ENCODE measurements around the gene MAML3. TPM values are rescaled to one million over a fixed set of nuclear protein-coding genes. Genes with fewer than 3 reads are reported as not detected.

MAML3 gene
- total RNA-seq, 6 donors from 2014 or later: 9.6 to 31.4 (median 14.5) TPM

- 98 to 100% methylated on average over 3 of the region's 3 CpGs for WGBS, 2 donors
- no peak for TF ChIP-seq EP300 (IDR thresholded peaks at IDR 0.05)
- no peak for TF ChIP-seq POLR2AphosphoS5 (IDR thresholded peaks at IDR 0.05)
- TF ChIP-seq CTCF (IDR thresholded peaks at IDR 0.05): no peak
- TF ChIP-seq POLR2A (IDR thresholded peaks at IDR 0.05): no peak
- no peak for DNase-seq
- H3K4me3 ChIP-seq: no peak overlapping the region
- peak overlapping the region in 3 of 4 donors; percentile 20 to 37 (median 36) for H3K27ac ChIP-seq
- H3K36me3 ChIP-seq: no peaks in the 10 kb centered on the region
- H3K9me3 ChIP-seq: no peaks in the 10 kb centered on the region
- H3K4me1 ChIP-seq: peaks cover 5 to 33% (median 18%) of the 10 kb centered on the region in 4 donors
- H3K27me3 ChIP-seq: no peaks in the 10 kb centered on the region
- no peak for ATAC-seq (ENCODE audit: low FRiP score in 2 of 2)
Observed at GRCh38 chr4:140140566-140140965, 13.4 kb downstream of the MAML3 start.

GRCh38 chr4:140138428-140138827 lies 15.6 kb downstream of the MAML3 start:
- Histone ChIP-seq H3K4me3 (no peak overlapping the region), H3K9me3 (no peaks in the 10 kb centered on the region), H3K27me3 (no peaks in the 10 kb centered on the region), H3K4me1 (peaks cover 5 to 36% (median 23%) of the 10 kb centered on the region in 4 donors), H3K36me3 (no peaks in the 10 kb centered on the region), H3K27ac (no peak overlapping the region)
- WGBS, 2 donors: 45 to 49% methylated on average over 6 of the region's 6 CpGs
- ATAC-seq (ENCODE audit: low FRiP score in 2 of 2) (no peak), DNase-seq (peak in 1 of 2 donors; percentile 27)
- TF ChIP-seq CTCF (IDR thresholded peaks at IDR 0.05) (no peak), POLR2A (IDR thresholded peaks at IDR 0.05) (no peak), POLR2AphosphoS5 (IDR thresholded peaks at IDR 0.05) (no peak), EP300 (IDR thresholded peaks at IDR 0.05) (no peak)

- Histone ChIP-seq H3K36me3 (no peaks in the 10 kb centered on the region), H3K9me3 (no peaks in the 10 kb centered on the region), H3K27me3 (no peaks in the 10 kb centered on the region), H3K4me3 (no peak overlapping the region), H3K27ac (peak overlapping the region in 2 of 4 donors; percentile 14 to 24), H3K4me1 (peaks cover 5 to 43% (median 23%) of the 10 kb centered on the region in 4 donors)
- WGBS, 2 donors: 47 to 56% methylated on average over 3 of the region's 3 CpGs
- TF ChIP-seq POLR2A (IDR thresholded peaks at IDR 0.05): no peak
- no peak for TF ChIP-seq CTCF (IDR thresholded peaks at IDR 0.05)
- no peak for TF ChIP-seq POLR2AphosphoS5 (IDR thresholded peaks at IDR 0.05)
- no peak for TF ChIP-seq EP300 (IDR thresholded peaks at IDR 0.05)
- DNase-seq: no peak
- ATAC-seq (ENCODE audit: low FRiP score in 2 of 2): no peak
Observed at GRCh38 chr4:140137671-140138070, 16.3 kb downstream of the MAML3 start.

- H3K9me3 ChIP-seq: no peaks in the 10 kb centered on the region
- DNase-seq (no peak), ATAC-seq (ENCODE audit: low FRiP score in 2 of 2) (peak in 1 of 2 donors; percentile 41)
- no peak overlapping the region for H3K4me3 ChIP-seq
- H3K27me3 ChIP-seq: no peaks in the 10 kb centered on the region
- no peak overlapping the region for H3K27ac ChIP-seq
- WGBS, 2 donors: 78 to 87% methylated on average over 4 of the region's 4 CpGs
- H3K36me3 ChIP-seq: no peaks in the 10 kb centered on the region
- TF ChIP-seq EP300 (IDR thresholded peaks at IDR 0.05): no peak
- TF ChIP-seq POLR2A (IDR thresholded peaks at IDR 0.05): no peak
- TF ChIP-seq CTCF (IDR thresholded peaks at IDR 0.05): no peak
- TF ChIP-seq POLR2AphosphoS5 (IDR thresholded peaks at IDR 0.05): no peak
- H3K4me1 ChIP-seq: peaks cover 5 to 47% (median 21%) of the 10 kb centered on the region in 4 donors
Observed at GRCh38 chr4:140136509-140136908, 17.5 kb downstream of the MAML3 start.

GRCh38 chr4:140135529-140136088 lies 18.4 kb downstream of the MAML3 start:
- TF ChIP-seq POLR2AphosphoS5 (IDR thresholded peaks at IDR 0.05) (no peak), CTCF (IDR thresholded peaks at IDR 0.05) (no peak), POLR2A (IDR thresholded peaks at IDR 0.05) (no peak), EP300 (IDR thresholded peaks at IDR 0.05) (no peak)
- WGBS, 2 donors: 40 to 47% methylated on average over 8 of the region's 8 CpGs
- no peak for DNase-seq
- ATAC-seq (ENCODE audit: low FRiP score in 2 of 2): peak in 1 of 2 donors; percentile 15
- Histone ChIP-seq H3K9me3 (no peaks in the 10 kb centered on the region), H3K27ac (no peak overlapping the region), H3K4me1 (peaks cover 5 to 38% (median 19%) of the 10 kb centered on the region in 4 donors), H3K4me3 (no peak overlapping the region), H3K27me3 (no peaks in the 10 kb centered on the region), H3K36me3 (no peaks in the 10 kb centered on the region)

All from upper lobe of left lung (tissue), 6 donors.